OCI-LY7 (cell line): ENCODE measurements around the gene PRSS1. TPM values are rescaled to one million over a fixed set of nuclear protein-coding genes. Genes with fewer than 3 reads are reported as not detected.
"Not testable (repeated sequence)": the region's sequence is repeated elsewhere in the genome, so short reads cannot be mapped to it uniquely, and the experiment has no call there.

Experiments used
- BruUV-seq: library from RNA; stranded (reverse); fragments of 400-500 nt; replicated peaks from 2 replicates; lab custom pipeline; 2021; lab: Mats Ljungman, UMichigan
- CTCF ChIA-PET: fragments of 300-600 bp; sonication (Branson Sonifier 250); formaldehyde crosslinking; loops from one replicate; lab custom pipeline; 2022; ENCODE audit warnings: antibody characterized with exemption; ENCODE audit not compliant: unreplicated experiment; lab: Charles Lee
- POLR2A ChIA-PET: fragments of 300-600 bp; sonication (Branson Sonifier 250); formaldehyde crosslinking; loops from one replicate; lab custom pipeline; 2022; ENCODE audit warnings: antibody characterized with exemption; lab: Charles Lee
- DNase-seq: peaks from one replicate; pipeline ENCODE4 v3.0.0-alpha.2; 2015; ENCODE audit warnings: low spot score
- H2AFZ ChIP-seq: fragments of 200-600 bp; sonication (generic), shearing (Covaris generic); 2 replicates; pipeline ENCODE4 v1.6.1; 2014; ENCODE audit warnings: mild to moderate bottlenecking, antibody characterized with exemption, low read length, moderate library complexity
- H3K27ac ChIP-seq: fragments of 200-600 bp; sonication (generic); 2 replicates; pipeline ENCODE4 v1.5.1; 2014; ENCODE audit warnings: mixed run types, low read depth, mild to moderate bottlenecking, moderate library complexity, low read length, inconsistent platforms; ENCODE audit not compliant: poor library complexity, severe bottlenecking
- H3K36me3 ChIP-seq: fragments of 200-600 bp; sonication (generic); 2 replicates; pipeline ENCODE4 v1.6.1; 2014; ENCODE audit warnings: mild to moderate bottlenecking, antibody characterized with exemption, low read length, moderate library complexity, mixed read lengths; ENCODE audit not compliant: insufficient read depth
- H3K4me1 ChIP-seq: fragments of 200-600 bp; sonication (generic); 2 replicates; pipeline ENCODE4 v1.5.1; 2014; ENCODE audit warnings: mild to moderate bottlenecking, low read length; ENCODE audit not compliant: insufficient read depth, poor library complexity, severe bottlenecking
- H3K4me2 ChIP-seq: fragments of 200-600 bp; sonication (generic); 2 replicates; pipeline ENCODE4 v1.6.1; 2014; ENCODE audit warnings: mild to moderate bottlenecking, low read length
- H3K4me3 ChIP-seq: fragments of 200-600 bp; sonication (generic); 2 replicates; pipeline ENCODE4 v1.5.1; 2014; ENCODE audit warnings: mild to moderate bottlenecking, low read depth, low read length; ENCODE audit not compliant: poor library complexity, severe bottlenecking
- H3K79me2 ChIP-seq: fragments of 200-600 bp; sonication (generic); 2 replicates; pipeline ENCODE4 v1.6.1; 2016; ENCODE audit warnings: low read depth, mild to moderate bottlenecking, low read length, moderate library complexity, mixed read lengths; ENCODE audit not compliant: insufficient read depth
- H3K9me2 ChIP-seq: fragments of 200-600 bp; sonication (generic); 2 replicates; pipeline ENCODE4 v1.6.1; 2016; ENCODE audit warnings: mild to moderate bottlenecking, low read length, mixed read lengths; ENCODE audit not compliant: insufficient read depth
- H3K9me3 ChIP-seq: fragments of 200-600 bp; sonication (generic); 2 replicates; pipeline ENCODE4 v1.6.1; 2014; ENCODE audit warnings: mild to moderate bottlenecking, mixed run types, low read length, mixed read lengths
- H4K20me1 ChIP-seq: fragments of 200-600 bp; sonication (generic); 2 replicates; pipeline ENCODE4 v1.6.1; 2014; ENCODE audit warnings: mild to moderate bottlenecking, antibody characterized with exemption, low read length, moderate library complexity, mixed read lengths; ENCODE audit not compliant: insufficient read depth
- EZH2phosphoT487 ChIP-seq: fragments of 200-600 bp; sonication (generic); IDR thresholded peaks from 2 replicates; pipeline ENCODE4 v1.6.1; 2018; ENCODE audit warnings: low read depth, borderline replicate concordance, mild to moderate bottlenecking, mixed run types, antibody characterized with exemption, low read length, moderate library complexity, mixed read lengths
- intact Hi-C: fragments of 100-400 bp; cut with micrococcal nuclease; formaldehyde crosslinking; loops from one replicate; pipeline ENCODE4 v1.10.0; 2022; ENCODE audit not compliant: unreplicated experiment
- total RNA-seq, 2 experiments: library from RNA; depleted of rRNA in 1 of 2; stranded (reverse); fragments of >200 nt in 1 of 2; shearing (Covaris generic) in 1 of 2; gene quantifications; 2 replicates each; pipeline ENCODE4 v1.2.3, GENCODE V29; 2014 to 2022
- TF ChIP-seq, protein P1 (sequence below): fragments of 200-600 bp; sonication (generic); conservative IDR thresholded peaks from 2 replicates; pipeline ENCODE4 v1.5.1; 2014; ENCODE audit warnings: mild to moderate bottlenecking, antibody characterized with exemption, low read length, moderate library complexity, mixed read lengths

PRSS1 gene
- total RNA-seq, 2 experiments from 2014 or later: not detected

DNA sequence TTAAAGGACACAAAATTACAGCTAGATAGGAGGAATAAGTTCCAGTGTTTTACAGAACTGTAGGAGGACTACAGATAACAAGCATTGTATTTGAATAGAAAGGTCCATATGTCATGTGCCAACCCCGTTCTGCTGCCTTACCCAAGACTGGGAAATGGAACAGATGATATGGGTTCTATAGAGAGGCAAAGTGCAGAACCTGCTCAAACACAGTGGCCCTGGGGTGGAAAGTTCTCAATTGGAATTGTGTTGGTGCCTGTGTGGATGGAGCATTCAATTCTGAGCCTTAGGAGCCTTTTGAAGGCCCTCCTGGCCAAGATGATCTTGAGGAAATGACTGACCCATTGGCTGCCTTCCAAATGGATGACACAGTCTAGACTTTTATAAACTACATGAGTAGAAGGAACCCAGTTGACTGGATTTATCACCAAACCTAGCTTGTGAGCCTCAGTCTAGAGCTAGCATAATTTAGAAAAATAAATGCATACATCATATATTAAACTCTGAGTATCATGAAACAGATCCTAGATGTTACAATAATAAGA is 4.1 kb upstream of the PRSS1 start:
- ChIA-PET CTCF (no interaction called here), POLR2A (interaction anchor here (1.3 kb wide), 1 partner anchor 10 kb away, joined by 6 read pairs; no protein-coding TSS in a partner anchor)
- Histone ChIP-seq H2AFZ (no peak overlapping the region), H3K79me2 (no peaks in the 10 kb centered on the region), H3K4me3 (no peak overlapping the region), H4K20me1 (no peaks in the 10 kb centered on the region), H3K4me2 (no peak overlapping the region), H3K9me2 (no peaks in the 10 kb centered on the region), H3K36me3 (no peaks in the 10 kb centered on the region), H3K9me3 (no peaks in the 10 kb centered on the region), H3K27ac (no peak overlapping the region), H3K4me1 (peaks cover 13% of the 10 kb centered on the region)
- intact Hi-C loops: no loop called here
- no TSS peak for BruUV-seq
- no peak for TF ChIP-seq EZH2phosphoT487
- TF ChIP-seq, protein P1, sequence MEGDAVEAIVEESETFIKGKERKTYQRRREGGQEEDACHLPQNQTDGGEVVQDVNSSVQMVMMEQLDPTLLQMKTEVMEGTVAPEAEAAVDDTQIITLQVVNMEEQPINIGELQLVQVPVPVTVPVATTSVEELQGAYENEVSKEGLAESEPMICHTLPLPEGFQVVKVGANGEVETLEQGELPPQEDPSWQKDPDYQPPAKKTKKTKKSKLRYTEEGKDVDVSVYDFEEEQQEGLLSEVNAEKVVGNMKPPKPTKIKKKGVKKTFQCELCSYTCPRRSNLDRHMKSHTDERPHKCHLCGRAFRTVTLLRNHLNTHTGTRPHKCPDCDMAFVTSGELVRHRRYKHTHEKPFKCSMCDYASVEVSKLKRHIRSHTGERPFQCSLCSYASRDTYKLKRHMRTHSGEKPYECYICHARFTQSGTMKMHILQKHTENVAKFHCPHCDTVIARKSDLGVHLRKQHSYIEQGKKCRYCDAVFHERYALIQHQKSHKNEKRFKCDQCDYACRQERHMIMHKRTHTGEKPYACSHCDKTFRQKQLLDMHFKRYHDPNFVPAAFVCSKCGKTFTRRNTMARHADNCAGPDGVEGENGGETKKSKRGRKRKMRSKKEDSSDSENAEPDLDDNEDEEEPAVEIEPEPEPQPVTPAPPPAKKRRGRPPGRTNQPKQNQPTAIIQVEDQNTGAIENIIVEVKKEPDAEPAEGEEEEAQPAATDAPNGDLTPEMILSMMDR: no peak
- no peak for DNase-seq

DNA sequence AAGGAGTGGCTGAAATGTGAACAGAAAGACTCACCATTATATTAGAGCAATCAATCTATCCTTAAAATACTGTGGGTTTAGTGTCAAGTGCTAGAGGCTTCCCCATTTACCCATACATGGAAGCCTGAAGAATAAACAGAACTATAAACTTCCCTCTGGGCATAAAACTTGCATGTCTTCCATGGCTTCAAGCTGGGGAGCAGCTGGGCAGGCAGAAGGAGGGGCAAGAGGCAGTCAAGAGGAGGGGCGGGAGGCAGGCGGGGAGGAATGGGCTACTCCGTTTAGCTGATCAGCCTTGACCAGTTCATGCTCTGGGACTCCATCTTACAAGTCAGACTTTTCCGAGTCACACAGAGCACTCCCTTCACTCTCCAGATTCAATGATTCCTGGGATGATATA is 3.5 kb upstream of the PRSS1 start:
- no peak for DNase-seq
- BruUV-seq: no TSS peak
- Histone ChIP-seq H2AFZ (no peak overlapping the region), H3K79me2 (no peaks in the 10 kb centered on the region), H3K27ac (no peak overlapping the region), H3K4me2 (no peak overlapping the region), H4K20me1 (no peaks in the 10 kb centered on the region), H3K4me1 (peaks cover 7% of the 10 kb centered on the region), H3K36me3 (no peaks in the 10 kb centered on the region), H3K9me2 (no peaks in the 10 kb centered on the region), H3K9me3 (no peaks in the 10 kb centered on the region), H3K4me3 (no peak overlapping the region)
- ChIA-PET POLR2A (interaction anchor here (1.3 kb wide), 1 partner anchor 10 kb away, joined by 6 read pairs; no protein-coding TSS in a partner anchor), CTCF (no interaction called here)
- intact Hi-C loops: no loop called here
- TF ChIP-seq EZH2phosphoT487: no peak
- TF ChIP-seq, protein P1: no peak

DNA sequence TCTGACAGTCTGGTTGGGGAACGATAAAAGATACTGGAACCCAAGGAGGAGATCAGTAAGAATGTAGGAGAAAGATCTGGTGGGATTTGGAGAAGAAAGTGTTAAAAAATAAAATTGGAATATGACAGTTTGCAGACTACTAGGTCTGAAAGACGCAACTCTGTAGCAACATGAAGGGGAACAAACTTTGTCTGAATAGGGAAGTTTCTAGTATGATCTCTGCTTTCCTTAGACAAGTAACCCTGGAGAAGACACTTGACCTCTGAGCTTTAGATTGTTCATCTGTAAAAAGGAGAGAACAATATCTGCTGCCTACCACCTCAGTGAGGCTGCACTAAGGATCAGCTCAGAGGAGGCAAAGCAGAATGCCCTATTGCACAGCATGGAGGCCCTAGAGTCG is 3.0 kb upstream of the PRSS1 start:
- DNase-seq: no peak
- TF ChIP-seq EZH2phosphoT487: no peak
- TF ChIP-seq, protein P1: no peak
- no peak overlapping the region for H3K4me2 ChIP-seq
- POLR2A ChIA-PET: interaction anchor here (1.3 kb wide), 1 partner anchor 11 kb away, joined by 6 read pairs; no protein-coding TSS in a partner anchor
- H3K9me2 ChIP-seq: no peaks in the 10 kb centered on the region
- H3K79me2 ChIP-seq: no peaks in the 10 kb centered on the region
- no peak overlapping the region for H3K4me3 ChIP-seq
- intact Hi-C loops: no loop called here
- H3K36me3 ChIP-seq: no peaks in the 10 kb centered on the region
- CTCF ChIA-PET: no interaction called here
- H4K20me1 ChIP-seq: no peaks in the 10 kb centered on the region
- H3K4me1 ChIP-seq: peaks cover 2% of the 10 kb centered on the region
- no peaks in the 10 kb centered on the region for H3K9me3 ChIP-seq
- BruUV-seq: no TSS peak
- no peak overlapping the region for H3K27ac ChIP-seq
- no peak overlapping the region for H2AFZ ChIP-seq

DNA sequence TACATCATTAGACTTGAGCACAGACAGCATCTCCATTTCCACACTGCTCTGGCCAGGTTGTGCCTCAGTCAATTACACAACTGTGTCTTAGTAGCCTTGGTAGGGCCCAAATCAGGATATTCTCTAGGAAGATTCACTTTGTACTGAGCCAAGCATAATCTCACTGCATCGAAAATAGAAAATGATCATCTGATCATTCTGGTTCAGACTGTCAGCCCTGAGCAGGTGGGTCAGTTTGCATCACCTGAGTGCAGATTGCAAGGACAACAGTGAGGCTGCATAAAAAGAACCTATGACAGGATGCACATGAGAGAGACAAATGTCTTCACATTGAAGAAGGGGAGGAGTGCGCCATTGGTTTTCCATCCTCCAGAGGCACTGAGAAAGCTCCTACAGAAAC is 862 bp upstream of the PRSS1 start:
- H3K9me3 ChIP-seq, BruUV-seq, H3K4me3 ChIP-seq, H3K79me2 ChIP-seq, DNase-seq, H3K27ac ChIP-seq, intact Hi-C loops, POLR2A ChIA-PET, H2AFZ ChIP-seq, H3K4me1 ChIP-seq, H4K20me1 ChIP-seq, H3K9me2 ChIP-seq, CTCF ChIA-PET, H3K4me2 ChIP-seq, H3K36me3 ChIP-seq: not testable (repeated sequence)
